ENCODE results near the gene F8. TPM values are rescaled to one million over a fixed set of nuclear protein-coding genes. Genes with fewer than 3 reads are reported as not detected.
"Not testable (repeated sequence)": the region's sequence is repeated elsewhere in the genome, so short reads cannot be mapped to it uniquely, and the experiment has no call there.

F8 gene
- total RNA-seq, 2 experiments from 2014 or later, result 4.1 to 4.2 TPM

DNA sequence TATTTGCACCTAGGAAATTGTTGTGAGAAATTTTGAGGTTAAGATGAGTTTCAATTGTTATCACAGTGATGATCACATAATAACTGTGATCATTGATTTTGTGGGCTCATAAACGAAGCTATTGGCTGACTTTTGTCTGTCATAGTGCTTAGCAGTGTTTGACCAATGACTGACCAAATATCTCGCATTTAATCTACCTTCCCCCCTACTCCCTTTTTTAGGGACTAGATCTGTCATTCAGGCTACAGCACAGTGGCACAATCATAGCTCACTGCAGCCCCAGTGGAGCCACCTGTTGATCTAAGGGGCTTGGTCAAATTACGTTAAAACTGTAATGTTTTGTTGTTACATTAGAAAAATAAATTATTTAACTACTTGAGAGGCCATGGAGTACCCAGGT, 5.6 kb upstream of the F8 start:
- peak overlapping the region; percentile 97 for H3K27ac Mint-ChIP-seq
- CTCF ChIA-PET, result interaction anchor here (1.5 kb wide), 1 partner anchor 29 kb away, joined by 9 read pairs; no protein-coding TSS in a partner anchor
- H3K9me3 Mint-ChIP-seq (ENCODE audit: insufficient read depth), result no peaks in the 10 kb centered on the region
- H3K4me1 Mint-ChIP-seq (ENCODE audit: low read depth), result peaks cover 21% of the 10 kb centered on the region
- POLR2A ChIA-PET, result interaction anchor here (0.5 to 0.6 kb wide), 2 partner anchors 40 to 571 kb away, joined by 3 read pairs; no protein-coding TSS in a partner anchor
- H3K4me3 Mint-ChIP-seq, result peak overlapping the region; percentile 87
- DNase-seq, result peak; percentile 25
- ATAC-seq, result no peak
- peaks cover 2% of the 10 kb centered on the region for H3K36me3 Mint-ChIP-seq (ENCODE audit: low read depth)
- H3K27me3 Mint-ChIP-seq (ENCODE audit: low read depth), result peaks cover 8% of the 10 kb centered on the region

GRCh38 chrX:155027509-155028066, 5.1 kb upstream of the F8 start:
- H3K27ac Mint-ChIP-seq, result peak overlapping the region; percentile 97
- CTCF ChIA-PET, result interaction anchor here (1.0 to 1.5 kb wide), 4 partner anchors 12 to 29 kb away, joined by 3 to 12 read pairs (median 7); no protein-coding TSS in a partner anchor
- POLR2A ChIA-PET, result interaction anchor here (1.3 kb wide), 1 partner anchor 42 kb away, joined by 3 read pairs; no protein-coding TSS in a partner anchor

GRCh38 chrX:155026727-155027508, 4.4 kb upstream of the F8 start, which contains the start of gene FUNDC2:
TSS of gene FUNDC2 (plus strand) at chrX:155026844. CDS start at chrX:155026939, 95 bp downstream.
- Mint-ChIP-seq H3K9me3 (ENCODE audit: insufficient read depth) (no peaks in the 10 kb centered on the region), H3K36me3 (ENCODE audit: low read depth) (peaks cover 2% of the 10 kb centered on the region), H3K4me3 (peak within 1 kb of the TSS; percentile 87), H3K27me3 (ENCODE audit: low read depth) (peaks cover 10% of the 10 kb centered on the region), H3K4me1 (ENCODE audit: low read depth) (peaks cover 21% of the 10 kb centered on the region), H3K27ac (peak within 1 kb of the TSS; percentile 97)
- ChIA-PET POLR2A (interaction anchor here (0.7 to 1.3 kb wide), 6 partner anchors 24 to 237 kb away, joined by 3 to 4 read pairs (median 3); partner anchors contain the start of genes CMC4, MTCP1 and RAB39B), CTCF (interaction anchor here (1.0 to 1.3 kb wide), 4 partner anchors 12 to 32 kb away, joined by 3 to 12 read pairs (median 5); no protein-coding TSS in a partner anchor)
- peak; percentile 95 for DNase-seq
- peak; percentile 90 for ATAC-seq

More at GRCh38 chrX:155027509-155028066, 5.1 kb upstream of the F8 start:
- peak; percentile 18 for ATAC-seq
- Mint-ChIP-seq H3K27me3 (ENCODE audit: low read depth) (peaks cover 8% of the 10 kb centered on the region), H3K36me3 (ENCODE audit: low read depth) (peaks cover 2% of the 10 kb centered on the region), H3K9me3 (ENCODE audit: insufficient read depth) (no peaks in the 10 kb centered on the region), H3K4me1 (ENCODE audit: low read depth) (peaks cover 21% of the 10 kb centered on the region), H3K4me3 (peak overlapping the region; percentile 87)
- DNase-seq, result peak; percentile 42

DNA sequence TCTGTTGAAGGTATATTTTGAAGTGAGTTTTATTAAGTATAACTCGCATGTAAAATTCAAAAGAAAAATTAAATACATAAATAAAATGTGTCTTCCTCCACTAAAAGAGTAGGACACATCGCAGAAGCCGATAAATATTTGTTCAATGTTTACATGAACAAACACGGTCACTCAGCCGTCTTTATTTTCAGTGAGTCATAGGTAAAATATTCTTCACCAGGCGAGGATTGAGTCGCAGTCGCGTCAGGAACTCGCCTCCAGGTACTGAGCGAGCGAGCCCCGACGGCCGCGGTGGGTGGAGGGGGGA, 3.9 kb upstream of the F8 start:
- Mint-ChIP-seq H3K9me3 (ENCODE audit: insufficient read depth) (no peaks in the 10 kb centered on the region), H3K4me1 (ENCODE audit: low read depth) (peaks cover 19% of the 10 kb centered on the region), H3K36me3 (ENCODE audit: low read depth) (no peaks in the 10 kb centered on the region), H3K4me3 (peak overlapping the region; percentile 72), H3K27me3 (ENCODE audit: low read depth) (peaks cover 10% of the 10 kb centered on the region), H3K27ac (peak overlapping the region; percentile 97)
- ChIA-PET CTCF (interaction anchor here (1.0 to 1.3 kb wide), 4 partner anchors 13 to 33 kb away, joined by 3 to 12 read pairs (median 5); no protein-coding TSS in a partner anchor), POLR2A (interaction anchor here (0.7 to 1.3 kb wide), 6 partner anchors 24 to 238 kb away, joined by 3 to 4 read pairs (median 3); partner anchors contain the start of genes CMC4, MTCP1 and RAB39B)
- ATAC-seq (no peak), DNase-seq (no peak)

DNA sequence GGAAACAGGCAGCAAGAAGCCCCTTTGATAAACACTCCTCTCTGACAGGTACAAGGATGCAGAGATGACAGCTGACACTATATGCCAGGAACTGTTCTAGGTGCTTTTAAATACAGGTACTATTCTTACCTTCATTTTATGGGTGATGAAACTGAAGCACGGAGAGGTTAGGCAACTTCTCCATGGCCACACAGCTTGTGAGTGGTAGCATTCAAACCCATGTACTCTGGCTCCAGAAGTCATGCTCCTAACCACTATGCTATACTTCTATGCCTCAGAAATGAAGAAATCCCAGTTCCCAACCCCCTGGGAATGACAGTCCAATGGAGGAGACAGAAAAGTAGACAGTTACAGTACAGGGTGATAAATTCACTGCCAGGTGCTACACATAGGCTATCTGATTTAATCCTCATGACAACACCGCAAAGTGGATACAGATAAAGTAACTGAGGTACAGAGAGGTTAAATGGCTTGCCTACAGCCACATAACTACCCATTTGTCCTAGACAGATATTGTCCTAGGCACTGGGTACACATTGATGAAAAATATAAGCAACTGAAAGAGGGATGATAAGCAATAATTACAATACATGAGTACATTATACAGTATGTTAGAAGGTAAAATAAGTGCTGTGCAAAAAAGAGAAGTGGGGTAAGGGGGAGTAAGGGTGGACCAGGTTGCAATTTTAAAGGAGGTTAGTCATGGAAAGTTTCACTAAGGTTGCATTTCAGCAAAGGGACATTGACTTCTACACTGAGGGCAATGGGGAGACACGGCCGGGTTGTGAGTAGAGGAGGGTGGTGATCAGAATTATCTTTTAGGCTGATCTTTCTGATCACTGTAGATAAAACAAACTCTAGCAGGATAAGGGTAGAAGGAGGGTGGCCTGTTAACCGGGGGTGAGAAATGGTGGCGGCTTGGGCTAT, 1.6 kb upstream of the F8 start:
- CTCF ChIA-PET, result no interaction called here
- DNase-seq (no peak), ATAC-seq (no peak)
- Mint-ChIP-seq H3K36me3 (ENCODE audit: low read depth) (no peaks in the 10 kb centered on the region), H3K4me3 (no peak overlapping the region), H3K4me1 (ENCODE audit: low read depth) (peaks cover 11% of the 10 kb centered on the region), H3K27ac (peak overlapping the region; percentile 27), H3K9me3 (ENCODE audit: insufficient read depth) (no peaks in the 10 kb centered on the region), H3K27me3 (ENCODE audit: low read depth) (peaks cover 12% of the 10 kb centered on the region)
- POLR2A ChIA-PET, result no interaction called here

DNA sequence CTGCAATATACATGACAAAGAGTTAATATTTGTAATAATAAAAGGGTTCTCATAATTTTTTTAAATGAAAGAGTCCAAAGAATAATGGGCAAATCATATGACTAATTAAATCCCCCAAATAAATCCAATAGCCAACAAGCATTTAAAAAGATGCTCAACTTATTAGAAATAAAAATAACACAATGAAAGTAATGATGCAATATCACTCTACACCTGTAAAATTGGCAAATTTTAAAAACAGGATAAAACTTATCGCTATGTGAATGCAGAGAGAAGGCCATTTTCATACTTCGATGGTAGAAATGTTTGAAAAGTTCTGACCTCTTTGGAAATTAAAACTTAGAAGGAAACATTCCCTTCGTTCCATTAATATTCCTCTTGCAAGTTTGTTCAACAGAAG, 1.9 kb downstream of the F8 start:
- H3K36me3 Mint-ChIP-seq (ENCODE audit: low read depth), result no peaks in the 10 kb centered on the region
- no peaks in the 10 kb centered on the region for H3K4me1 Mint-ChIP-seq (ENCODE audit: low read depth)
- no peak for ATAC-seq
- DNase-seq, result no peak
- H3K4me3 Mint-ChIP-seq, result no peak overlapping the region
- no peaks in the 10 kb centered on the region for H3K9me3 Mint-ChIP-seq (ENCODE audit: insufficient read depth)
- ChIA-PET POLR2A (no interaction called here), CTCF (no interaction called here)
- no peak overlapping the region for H3K27ac Mint-ChIP-seq
- H3K27me3 Mint-ChIP-seq (ENCODE audit: low read depth), result peaks cover 12% of the 10 kb centered on the region

GRCh38 chrX:155009994-155010472, 12.5 kb downstream of the F8 start:
- Mint-ChIP-seq H3K4me1 (ENCODE audit: low read depth) (no peaks in the 10 kb centered on the region), H3K9me3 (ENCODE audit: insufficient read depth) (no peaks in the 10 kb centered on the region), H3K27me3 (ENCODE audit: low read depth) (peaks cover 2% of the 10 kb centered on the region), H3K27ac (no peak overlapping the region), H3K36me3 (ENCODE audit: low read depth) (no peaks in the 10 kb centered on the region), H3K4me3 (no peak overlapping the region)
- POLR2A ChIA-PET, result no interaction called here
- DNase-seq (no peak), ATAC-seq (no peak)
- CTCF ChIA-PET, result no interaction called here

- H3K4me1 Mint-ChIP-seq (ENCODE audit: low read depth); DNase-seq; H3K36me3 Mint-ChIP-seq (ENCODE audit: low read depth); POLR2A ChIA-PET; H3K27me3 Mint-ChIP-seq (ENCODE audit: low read depth); ATAC-seq; H3K4me3 Mint-ChIP-seq; H3K27ac Mint-ChIP-seq; H3K9me3 Mint-ChIP-seq (ENCODE audit: insufficient read depth); CTCF ChIA-PET: not testable (repeated sequence)
Measured at GRCh38 chrX:155008578-155008977, 13.9 kb downstream of the F8 start.

GRCh38 chrX:155006913-155007671, 15.4 kb downstream of the F8 start:
- H3K9me3 Mint-ChIP-seq (ENCODE audit: insufficient read depth); ATAC-seq; H3K4me1 Mint-ChIP-seq (ENCODE audit: low read depth); DNase-seq; CTCF ChIA-PET; H3K4me3 Mint-ChIP-seq; H3K27me3 Mint-ChIP-seq (ENCODE audit: low read depth); H3K36me3 Mint-ChIP-seq (ENCODE audit: low read depth); POLR2A ChIA-PET; H3K27ac Mint-ChIP-seq: not testable (repeated sequence)

GRCh38 chrX:155006379-155006778, 16.1 kb downstream of the F8 start:
- H3K27ac Mint-ChIP-seq; DNase-seq; H3K9me3 Mint-ChIP-seq (ENCODE audit: insufficient read depth); CTCF ChIA-PET; H3K4me1 Mint-ChIP-seq (ENCODE audit: low read depth); H3K36me3 Mint-ChIP-seq (ENCODE audit: low read depth); ATAC-seq; POLR2A ChIA-PET; H3K4me3 Mint-ChIP-seq; H3K27me3 Mint-ChIP-seq (ENCODE audit: low read depth): not testable (repeated sequence)

DNA sequence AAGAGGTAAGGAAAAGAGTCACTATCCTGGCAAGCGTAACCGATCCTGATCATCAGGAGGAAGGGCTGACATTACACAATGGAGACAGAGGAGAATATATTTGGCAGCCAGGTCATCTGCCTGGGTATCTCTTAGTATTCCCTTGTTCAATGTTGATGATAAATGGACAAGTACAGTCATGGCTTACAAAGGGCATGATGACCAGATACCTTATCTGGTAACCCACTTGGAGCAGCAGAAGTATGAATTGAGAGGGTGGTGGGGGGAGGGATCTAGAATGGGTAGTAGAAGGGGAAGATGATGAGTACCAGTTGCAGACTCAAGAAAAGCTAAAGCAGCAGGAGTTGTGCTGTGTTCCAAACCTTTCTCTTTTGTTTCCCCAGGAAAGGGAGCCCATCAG, 17.3 kb downstream of the F8 start:
- Mint-ChIP-seq H3K4me3 (no peak overlapping the region), H3K27me3 (ENCODE audit: low read depth) (peaks cover 3% of the 10 kb centered on the region)

More for the DNA sequence above, 17.3 kb downstream of the F8 start:
- CTCF ChIA-PET, result no interaction called here
- H3K36me3 Mint-ChIP-seq (ENCODE audit: low read depth), result no peaks in the 10 kb centered on the region
- POLR2A ChIA-PET, result no interaction called here
- DNase-seq (no peak), ATAC-seq (no peak)
- H3K9me3 Mint-ChIP-seq (ENCODE audit: insufficient read depth), result no peaks in the 10 kb centered on the region
- H3K27ac Mint-ChIP-seq, result no peak overlapping the region
- no peaks in the 10 kb centered on the region for H3K4me1 Mint-ChIP-seq (ENCODE audit: low read depth)
